Parathyroid adenoma (tissue), 2 donors: ENCODE results near the gene CNOT1.

ENCODE experiments used
- H2AFZ ChIP-seq: fragments of 300-600 bp; sonication (generic); one replicate; pipeline ENCODE4 v1.7.0; 2017; ENCODE audit warnings: antibody characterized with exemption, mild to moderate bottlenecking
- H3K27ac ChIP-seq: fragments of 300-600 bp; sonication (generic); one replicate; pipeline ENCODE4 v1.7.0; 2017
- H3K27me3 ChIP-seq: fragments of 300-600 bp; sonication (generic); one replicate; pipeline ENCODE4 v1.7.0; 2017; ENCODE audit warnings: low read length; ENCODE audit not compliant: control insufficient read depth, insufficient read depth
- H3K36me3 ChIP-seq: fragments of 300-600 bp; sonication (generic); one replicate; pipeline ENCODE4 v1.7.0; 2017; ENCODE audit warnings: low read length; ENCODE audit not compliant: control insufficient read depth, insufficient read depth
- H3K4me1 ChIP-seq: fragments of 300-600 bp; sonication (generic); one replicate; pipeline ENCODE4 v1.7.0; 2017; ENCODE audit warnings: control low read depth
- H3K4me2 ChIP-seq: fragments of 300-600 bp; sonication (generic); one replicate; pipeline ENCODE4 v1.7.0; 2017; ENCODE audit warnings: low read length
- H3K4me3 ChIP-seq: fragments of 300-600 bp; sonication (generic); one replicate; pipeline ENCODE4 v1.7.0; 2017; ENCODE audit warnings: low read depth, low read length
- H3K79me2 ChIP-seq: fragments of 300-600 bp; sonication (generic); one replicate; pipeline ENCODE4 v1.7.0; 2017; ENCODE audit warnings: control low read depth
- H3K9ac ChIP-seq: fragments of 300-600 bp; sonication (generic); one replicate; pipeline ENCODE4 v1.7.0; 2017; ENCODE audit warnings: mild to moderate bottlenecking
- H3K9me3 ChIP-seq: fragments of 300-600 bp; sonication (generic); one replicate; pipeline ENCODE4 v1.7.0; 2017; ENCODE audit warnings: low read length; ENCODE audit not compliant: control insufficient read depth
- TF ChIP-seq, protein P1 (sequence below): fragments of 300-600 bp; sonication (generic); IDR thresholded peaks from one replicate; pipeline ENCODE4 v1.7.0; 2017; ENCODE audit warnings: antibody characterized with exemption, mild to moderate bottlenecking
- donor health status: primary hyperparathyroidism.

The CNOT1 gene

DNA sequence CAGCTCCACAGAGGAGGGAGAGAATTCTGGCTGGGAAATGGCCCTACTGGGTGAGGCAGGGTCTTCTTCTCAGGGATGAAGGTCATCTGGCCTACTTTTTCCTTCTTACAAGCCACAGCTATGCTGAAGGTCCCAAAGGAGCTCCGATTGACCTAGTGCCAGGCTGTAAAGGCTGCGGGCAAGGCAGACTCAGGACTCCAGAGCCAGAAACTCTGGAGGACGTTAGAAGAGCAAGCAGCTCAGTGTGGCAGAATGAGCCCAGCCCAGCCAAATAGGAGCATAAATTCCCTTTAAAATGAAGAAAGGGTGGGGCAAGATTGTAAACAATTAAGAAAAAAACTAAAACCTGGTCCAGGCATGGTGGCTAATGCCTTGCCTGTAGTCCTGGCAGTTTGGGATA lies 20.1 kb upstream of the CNOT1 start:
- no peak overlapping the region for H3K4me3 ChIP-seq
- H3K4me2 ChIP-seq: no peak overlapping the region
- H2AFZ ChIP-seq: no peak overlapping the region
- no peaks in the 10 kb centered on the region for H3K79me2 ChIP-seq
- H3K9me3 ChIP-seq: no peaks in the 10 kb centered on the region
- H3K27ac ChIP-seq: no peak overlapping the region
- no peak overlapping the region for H3K9ac ChIP-seq
- H3K27me3 ChIP-seq: no peaks in the 10 kb centered on the region
- peaks cover 2% of the 10 kb centered on the region for H3K4me1 ChIP-seq
- no peaks in the 10 kb centered on the region for H3K36me3 ChIP-seq
- TF ChIP-seq, protein P1, sequence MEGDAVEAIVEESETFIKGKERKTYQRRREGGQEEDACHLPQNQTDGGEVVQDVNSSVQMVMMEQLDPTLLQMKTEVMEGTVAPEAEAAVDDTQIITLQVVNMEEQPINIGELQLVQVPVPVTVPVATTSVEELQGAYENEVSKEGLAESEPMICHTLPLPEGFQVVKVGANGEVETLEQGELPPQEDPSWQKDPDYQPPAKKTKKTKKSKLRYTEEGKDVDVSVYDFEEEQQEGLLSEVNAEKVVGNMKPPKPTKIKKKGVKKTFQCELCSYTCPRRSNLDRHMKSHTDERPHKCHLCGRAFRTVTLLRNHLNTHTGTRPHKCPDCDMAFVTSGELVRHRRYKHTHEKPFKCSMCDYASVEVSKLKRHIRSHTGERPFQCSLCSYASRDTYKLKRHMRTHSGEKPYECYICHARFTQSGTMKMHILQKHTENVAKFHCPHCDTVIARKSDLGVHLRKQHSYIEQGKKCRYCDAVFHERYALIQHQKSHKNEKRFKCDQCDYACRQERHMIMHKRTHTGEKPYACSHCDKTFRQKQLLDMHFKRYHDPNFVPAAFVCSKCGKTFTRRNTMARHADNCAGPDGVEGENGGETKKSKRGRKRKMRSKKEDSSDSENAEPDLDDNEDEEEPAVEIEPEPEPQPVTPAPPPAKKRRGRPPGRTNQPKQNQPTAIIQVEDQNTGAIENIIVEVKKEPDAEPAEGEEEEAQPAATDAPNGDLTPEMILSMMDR: no peak

DNA sequence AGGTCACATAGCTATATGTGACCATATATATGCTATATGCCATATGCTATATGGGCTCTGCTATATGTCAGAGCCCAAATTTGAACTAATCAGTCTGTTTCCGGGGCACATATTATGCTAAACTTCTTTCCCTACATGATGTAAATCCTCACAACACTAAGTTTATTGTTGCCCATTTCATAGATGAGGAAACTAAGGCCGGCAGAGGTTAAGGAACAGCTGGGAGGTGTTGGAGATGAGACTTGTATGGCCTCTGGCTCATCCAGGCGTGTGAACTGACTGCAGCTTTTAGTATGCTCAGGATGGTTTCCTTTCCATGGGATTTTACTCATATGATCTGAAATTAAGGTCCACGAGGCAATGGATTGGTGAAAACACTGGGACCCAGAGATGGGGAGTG lies 17.5 kb upstream of the CNOT1 start:
- H3K36me3 ChIP-seq: no peaks in the 10 kb centered on the region
- TF ChIP-seq, protein P1: no peak

DNA sequence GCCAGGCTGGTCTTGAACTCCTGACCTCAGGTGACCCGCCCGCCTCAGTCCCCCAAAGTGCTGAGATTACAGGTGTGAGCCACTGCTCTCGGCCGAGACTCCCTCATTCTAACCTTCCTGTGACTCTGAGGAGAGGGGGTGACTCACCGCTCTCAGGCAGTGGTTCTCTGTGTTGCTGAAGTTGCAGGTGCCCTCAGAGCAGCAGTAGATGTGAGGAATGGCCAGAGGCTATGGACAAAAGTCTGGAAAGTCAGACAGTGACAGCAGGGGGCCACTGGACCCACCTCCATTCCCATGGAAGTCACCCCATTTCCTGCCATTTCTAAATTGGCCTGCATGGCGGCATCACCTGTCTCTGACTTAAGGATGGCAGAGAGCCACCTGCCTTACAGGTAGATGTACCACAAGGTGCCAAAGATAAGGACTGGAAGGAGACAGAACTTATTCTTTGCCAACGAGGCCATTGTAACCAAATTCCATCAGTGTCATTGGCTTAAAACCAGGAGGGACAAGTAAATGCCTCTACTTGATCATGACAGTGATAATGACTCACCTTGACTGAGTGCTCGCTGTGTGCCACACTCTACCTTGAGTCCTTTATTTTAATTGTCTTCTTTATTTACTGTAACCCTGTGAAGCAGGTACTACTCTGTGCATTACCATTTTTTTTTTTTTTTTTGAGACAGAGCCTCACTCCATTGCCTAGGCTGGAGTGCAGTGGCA lies 15.3 kb upstream of the CNOT1 start:
- H3K4me3 ChIP-seq: no peak overlapping the region
- no peak overlapping the region for H3K9ac ChIP-seq
- H3K27ac ChIP-seq: no peak overlapping the region
- no peaks in the 10 kb centered on the region for H3K36me3 ChIP-seq
- H3K9me3 ChIP-seq: no peaks in the 10 kb centered on the region
- H3K4me2 ChIP-seq: no peak overlapping the region
- TF ChIP-seq, protein P1: no peak
- peak overlapping the region; percentile 33 for H2AFZ ChIP-seq
- H3K27me3 ChIP-seq: no peaks in the 10 kb centered on the region
- peaks cover 2% of the 10 kb centered on the region for H3K4me1 ChIP-seq
- no peaks in the 10 kb centered on the region for H3K79me2 ChIP-seq

More for the DNA sequence above, 17.5 kb upstream of the CNOT1 start:
- H3K9me3 ChIP-seq: no peaks in the 10 kb centered on the region
- H3K27ac ChIP-seq: no peak overlapping the region
- H3K4me3 ChIP-seq: no peak overlapping the region
- no peak overlapping the region for H3K9ac ChIP-seq
- no peak overlapping the region for H2AFZ ChIP-seq
- H3K4me2 ChIP-seq: no peak overlapping the region
- no peaks in the 10 kb centered on the region for H3K27me3 ChIP-seq
- H3K4me1 ChIP-seq: peaks cover 2% of the 10 kb centered on the region
- H3K79me2 ChIP-seq: no peaks in the 10 kb centered on the region

DNA sequence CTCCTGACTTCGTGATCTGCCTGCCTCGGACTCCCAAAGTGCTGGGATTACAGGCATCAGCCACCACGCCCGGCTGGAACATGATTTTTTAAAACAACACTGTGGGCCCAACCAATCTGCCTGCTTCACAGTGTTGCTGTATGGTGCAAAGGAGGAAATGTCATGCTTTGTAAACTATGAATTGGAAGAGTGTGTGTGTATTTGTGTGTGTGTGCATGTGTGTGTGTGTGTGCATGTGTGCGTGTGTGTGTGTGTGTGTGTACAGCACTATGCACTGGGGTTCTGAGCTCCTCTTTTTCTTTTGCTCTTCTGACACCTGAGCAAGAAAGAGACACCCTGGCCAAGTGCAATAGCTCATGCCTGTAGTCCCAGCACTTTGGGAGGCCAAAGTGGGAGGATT lies 14.5 kb upstream of the CNOT1 start:
- no peaks in the 10 kb centered on the region for H3K9me3 ChIP-seq
- no peak overlapping the region for H2AFZ ChIP-seq
- no peak overlapping the region for H3K4me2 ChIP-seq
- no peaks in the 10 kb centered on the region for H3K79me2 ChIP-seq
- H3K4me1 ChIP-seq: peaks cover 2% of the 10 kb centered on the region
- H3K4me3 ChIP-seq: no peak overlapping the region
- TF ChIP-seq, protein P1: no peak
- H3K36me3 ChIP-seq: no peaks in the 10 kb centered on the region
- H3K27ac ChIP-seq: no peak overlapping the region
- H3K27me3 ChIP-seq: no peaks in the 10 kb centered on the region
- H3K9ac ChIP-seq: no peak overlapping the region

DNA sequence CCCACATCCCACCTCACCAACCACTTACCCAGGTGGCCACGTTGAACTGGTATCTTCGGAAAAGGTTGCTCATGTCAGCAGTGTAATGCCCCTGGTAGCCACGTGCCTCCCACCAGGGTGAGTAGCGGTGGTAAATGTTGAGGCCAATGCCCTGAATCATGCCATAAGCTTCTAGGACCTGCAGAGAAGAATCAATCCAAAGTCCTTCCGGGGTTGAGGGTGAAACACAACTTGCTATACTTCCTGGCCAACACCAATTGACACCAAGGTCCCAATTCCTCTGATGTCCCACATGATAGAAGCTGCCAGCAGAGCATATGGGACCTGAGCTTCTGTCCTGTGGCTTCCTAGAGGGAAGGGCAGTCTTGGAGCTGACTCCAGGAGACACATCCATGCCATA lies 11.3 kb upstream of the CNOT1 start:
- H3K27ac ChIP-seq: no peak overlapping the region
- TF ChIP-seq, protein P1: no peak
- no peak overlapping the region for H3K4me3 ChIP-seq
- H3K79me2 ChIP-seq: no peaks in the 10 kb centered on the region
- no peaks in the 10 kb centered on the region for H3K4me1 ChIP-seq
- no peak overlapping the region for H3K9ac ChIP-seq
- no peak overlapping the region for H3K4me2 ChIP-seq
- H2AFZ ChIP-seq: no peak overlapping the region
- no peaks in the 10 kb centered on the region for H3K9me3 ChIP-seq
- no peaks in the 10 kb centered on the region for H3K36me3 ChIP-seq
- H3K27me3 ChIP-seq: no peaks in the 10 kb centered on the region
